HuH-7.5 (cell line): ENCODE measurements around the gene APBA1.
A peak's percentile ranks its signal among the peaks of the same experiment; 100 is the strongest.

Source experiments
- DNase-seq: peaks from one replicate; pipeline ENCODE4 v3.0.0; 2011; ENCODE audit warnings: low spot score

Gene APBA1

GRCh38 chr9:69671879-69672595 is at the start of gene APBA1:
TSS of gene APBA1 (minus strand) at chr9:69672371.
- peak; percentile 40 for DNase-seq

- no peak for DNase-seq
These were observed 47.8 kb upstream of the APBA1 start for GRCh38 chr9:69719983-69720382.

- no peak for DNase-seq
These were observed 47.2 kb upstream of the APBA1 start for GRCh38 chr9:69719367-69719766.

- no peak for DNase-seq
These were observed 46.0 kb upstream of the APBA1 start for GRCh38 chr9:69718218-69718617.

- no peak for DNase-seq
These were observed 43.7 kb upstream of the APBA1 start for GRCh38 chr9:69715825-69716224.

- no peak for DNase-seq
These were observed 42.9 kb upstream of the APBA1 start for GRCh38 chr9:69715096-69715495.

GRCh38 chr9:69697475-69697874 is 25.3 kb upstream of the APBA1 start:
- no peak for DNase-seq

- DNase-seq = no peak
These were observed 24.6 kb upstream of the APBA1 start for GRCh38 chr9:69696802-69697201.

- no peak for DNase-seq
These were observed 17.9 kb upstream of the APBA1 start for GRCh38 chr9:69689991-69690538.

GRCh38 chr9:69683927-69684326 is 11.8 kb upstream of the APBA1 start:
- no peak for DNase-seq

- no peak for DNase-seq
These were observed 6.8 kb upstream of the APBA1 start for GRCh38 chr9:69678843-69679538.

- no peak for DNase-seq
These were observed 5.8 kb upstream of the APBA1 start for GRCh38 chr9:69677931-69678330.

- no peak for DNase-seq
These were observed 3.4 kb upstream of the APBA1 start for GRCh38 chr9:69675563-69675962.

- no peak for DNase-seq
These were observed 2.7 kb upstream of the APBA1 start for GRCh38 chr9:69674716-69675438.

GRCh38 chr9:69674112-69674685 is 2.0 kb upstream of the APBA1 start:
- no peak for DNase-seq

GRCh38 chr9:69673311-69673640 is 1.1 kb upstream of the APBA1 start:
- DNase-seq = no peak

GRCh38 chr9:69672596-69673310 is 582 bp upstream of the APBA1 start:
- peak; percentile 78 for DNase-seq

- DNase-seq = no peak
These were observed 776 bp downstream of the APBA1 start for GRCh38 chr9:69671311-69671878.

GRCh38 chr9:69667306-69667705 is 4.9 kb downstream of the APBA1 start:
- no peak for DNase-seq

- DNase-seq = no peak
These were observed 11.9 kb downstream of the APBA1 start for GRCh38 chr9:69660304-69660703.

GRCh38 chr9:69658987-69659675 is 13.0 kb downstream of the APBA1 start:
- DNase-seq = no peak
